WTC11 (cell line): ENCODE results near the gene PARP14. TPM values are rescaled to one million over a fixed set of nuclear protein-coding genes. Genes with fewer than 3 reads are reported as not detected.

ENCODE experiments used
- ATAC-seq: fragments of 200-7000 bp; cut with Tn5 transposase; 2 replicates; pipeline ENCODE4 v1.10.0; 2021; ENCODE audit warnings: mild to moderate bottlenecking, moderate library complexity
- CTCF ChIA-PET: fragments of 300-600 bp; sonication (Branson Sonifier 250); formaldehyde crosslinking; loops from one replicate; lab custom pipeline; 2021; ENCODE audit warnings: antibody characterized with exemption; lab: Charles Lee
- POLR2A ChIA-PET: fragments of 350-600 bp; sonication (Branson Sonifier 250); formaldehyde crosslinking; loops from one replicate; lab custom pipeline; 2021; ENCODE audit warnings: antibody characterized with exemption; lab: Charles Lee
- DNase-seq: peaks from one replicate; pipeline ENCODE4 v3.0.0; 2021; ENCODE audit warnings: low spot score
- H3K27ac Mint-ChIP-seq: 2 replicates; pipeline ENCODE4 v1.8.0; 2021; ENCODE audit warnings: mixed read lengths
- H3K27me3 Mint-ChIP-seq: 2 replicates; pipeline ENCODE4 v1.8.0; 2021; ENCODE audit warnings: low read depth, mild to moderate bottlenecking, moderate library complexity, mixed read lengths
- H3K36me3 Mint-ChIP-seq: 2 replicates; pipeline ENCODE4 v1.8.0; 2021; ENCODE audit warnings: mixed read lengths
- H3K4me1 Mint-ChIP-seq: 2 replicates; pipeline ENCODE4 v1.8.0; 2022; ENCODE audit warnings: mixed read lengths
- H3K4me3 Mint-ChIP-seq: 2 replicates; pipeline ENCODE4 v1.8.0; 2021; ENCODE audit warnings: mild to moderate bottlenecking, moderate library complexity, mixed read lengths
- H3K9me3 Mint-ChIP-seq: 2 replicates; pipeline ENCODE4 v1.8.0; 2021; ENCODE audit warnings: mixed read lengths
- GRHL2 ChIP-seq: fragments of 250-450 bp; sonication (Bioruptor Pico); IDR thresholded peaks from 2 replicates; pipeline ENCODE4 v1.8.0; 2022; ENCODE audit warnings: mild to moderate bottlenecking, moderate library complexity; ENCODE audit not compliant: insufficient replicate concordance, severe bottlenecking
- IRF2 ChIP-seq: sonication (generic); formaldehyde crosslinking; IDR thresholded peaks from 2 replicates; pipeline ENCODE4 v1.8.0; 2022; ENCODE audit warnings: low read depth, missing genetic modification reagents, borderline replicate concordance
- MAX ChIP-seq: sonication (generic); formaldehyde crosslinking; IDR thresholded peaks from 2 replicates; pipeline ENCODE4 v1.8.0; 2022; ENCODE audit warnings: mild to moderate bottlenecking, missing genetic modification reagents
- MXD4 ChIP-seq: fragments of 250-450 bp; sonication (Bioruptor Pico); IDR thresholded peaks from 2 replicates; pipeline ENCODE4 v1.8.0; 2021; ENCODE audit warnings: mild to moderate bottlenecking, moderate library complexity, borderline replicate concordance
- PRDM15 ChIP-seq: sonication (generic); formaldehyde crosslinking; IDR thresholded peaks from 2 replicates; pipeline ENCODE4 v1.8.0; 2022; ENCODE audit warnings: missing genetic modification reagents
- SOX15 ChIP-seq: fragments of 250-450 bp; sonication (Bioruptor Pico); IDR thresholded peaks from 2 replicates; pipeline ENCODE4 v1.9.0; 2021; ENCODE audit warnings: mild to moderate bottlenecking
- TEAD1 ChIP-seq: sonication (generic); formaldehyde crosslinking; IDR thresholded peaks from 2 replicates; pipeline ENCODE4 v1.8.0; 2022; ENCODE audit warnings: mild to moderate bottlenecking, missing genetic modification reagents
- TEAD4 ChIP-seq: sonication (generic); formaldehyde crosslinking; IDR thresholded peaks from 2 replicates; pipeline ENCODE4 v1.8.0; 2022; ENCODE audit warnings: mild to moderate bottlenecking, missing genetic modification reagents
- ZNF423 ChIP-seq: fragments of 250-450 bp; sonication (Bioruptor Pico); IDR thresholded peaks from 2 replicates; pipeline ENCODE4 v2.1.2; 2022; ENCODE audit warnings: mild to moderate bottlenecking, moderate library complexity
- ZNF532 ChIP-seq: fragments of 250-450 bp; sonication (Bioruptor Pico); IDR thresholded peaks from 2 replicates; pipeline ENCODE4 v1.9.0; 2021; ENCODE audit warnings: mild to moderate bottlenecking, borderline replicate concordance
- ZNF671 ChIP-seq: fragments of 250-450 bp; sonication (Bioruptor Pico); IDR thresholded peaks from 2 replicates; pipeline ENCODE4 v1.8.0; 2021; ENCODE audit warnings: mild to moderate bottlenecking
- total RNA-seq: library from RNA; stranded (reverse); gene quantifications from 3 replicates; pipeline ENCODE4 v1.2.3, GENCODE V29; 2021
- TF ChIP-seq, protein P1 (sequence below): sonication (generic); formaldehyde crosslinking; IDR thresholded peaks from 2 replicates; pipeline ENCODE4 v1.8.1; 2023; ENCODE audit warnings: mild to moderate bottlenecking, missing genetic modification reagents
- TF ChIP-seq, protein P2 (sequence below): sonication (generic); formaldehyde crosslinking; IDR thresholded peaks from 2 replicates; pipeline ENCODE4 v1.8.1; 2022; ENCODE audit warnings: mild to moderate bottlenecking, moderate library complexity, missing genetic modification reagents
- TF ChIP-seq, protein P3 (sequence below): sonication (generic); formaldehyde crosslinking; IDR thresholded peaks from 2 replicates; pipeline ENCODE4 v1.8.0; 2022; ENCODE audit warnings: mild to moderate bottlenecking, missing genetic modification reagents

The PARP14 gene
- total RNA-seq, 1 experiment from 2014 or later: 15.9 TPM

- TF ChIP-seq, protein P1, sequence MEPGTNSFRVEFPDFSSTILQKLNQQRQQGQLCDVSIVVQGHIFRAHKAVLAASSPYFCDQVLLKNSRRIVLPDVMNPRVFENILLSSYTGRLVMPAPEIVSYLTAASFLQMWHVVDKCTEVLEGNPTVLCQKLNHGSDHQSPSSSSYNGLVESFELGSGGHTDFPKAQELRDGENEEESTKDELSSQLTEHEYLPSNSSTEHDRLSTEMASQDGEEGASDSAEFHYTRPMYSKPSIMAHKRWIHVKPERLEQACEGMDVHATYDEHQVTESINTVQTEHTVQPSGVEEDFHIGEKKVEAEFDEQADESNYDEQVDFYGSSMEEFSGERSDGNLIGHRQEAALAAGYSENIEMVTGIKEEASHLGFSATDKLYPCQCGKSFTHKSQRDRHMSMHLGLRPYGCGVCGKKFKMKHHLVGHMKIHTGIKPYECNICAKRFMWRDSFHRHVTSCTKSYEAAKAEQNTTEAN (CRISPR knock-in tag): no peak
- no peak for TF ChIP-seq MXD4
- no peak for TF ChIP-seq ZNF671 (CRISPR knock-in tag)
- no peak for TF ChIP-seq GRHL2 (CRISPR knock-in tag)
- TF ChIP-seq, protein P2, sequence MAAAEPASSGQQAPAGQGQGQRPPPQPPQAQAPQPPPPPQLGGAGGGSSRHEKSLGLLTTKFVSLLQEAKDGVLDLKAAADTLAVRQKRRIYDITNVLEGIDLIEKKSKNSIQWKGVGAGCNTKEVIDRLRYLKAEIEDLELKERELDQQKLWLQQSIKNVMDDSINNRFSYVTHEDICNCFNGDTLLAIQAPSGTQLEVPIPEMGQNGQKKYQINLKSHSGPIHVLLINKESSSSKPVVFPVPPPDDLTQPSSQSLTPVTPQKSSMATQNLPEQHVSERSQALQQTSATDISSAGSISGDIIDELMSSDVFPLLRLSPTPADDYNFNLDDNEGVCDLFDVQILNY: no peak
Observed at GRCh38 chr3:122755491-122755890, 74.9 kb downstream of the PARP14 start (continued).

DNA sequence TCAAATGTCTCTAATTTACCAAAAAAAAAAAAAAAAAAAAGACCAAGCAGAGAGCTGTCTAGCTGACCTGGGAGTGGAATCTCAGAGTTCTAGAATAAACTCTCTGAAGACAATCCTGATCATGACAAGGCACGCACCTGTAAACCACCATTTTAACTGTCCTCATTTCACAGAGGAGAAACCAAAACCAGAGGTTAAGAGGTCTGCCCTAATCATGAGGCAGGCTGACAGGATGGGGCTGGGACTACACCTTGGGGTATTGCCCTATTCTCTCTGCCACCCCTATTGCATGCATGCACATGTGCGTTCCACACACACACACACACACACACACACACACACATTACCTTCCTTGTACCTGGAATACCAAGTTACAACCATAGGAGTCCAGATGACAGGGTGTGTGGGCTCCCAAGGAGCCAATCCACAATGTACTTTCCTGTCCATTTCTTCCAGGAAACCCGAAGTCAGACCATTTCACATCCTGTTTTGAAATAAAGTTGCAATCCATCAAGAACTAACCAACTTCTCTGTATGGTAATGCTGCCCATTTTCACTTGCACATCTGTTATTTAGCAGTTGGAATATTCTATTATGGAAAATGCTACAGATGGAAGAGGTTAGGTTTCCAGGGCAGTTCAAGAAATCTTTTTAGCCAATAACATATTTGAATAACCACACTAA, 78.4 kb downstream of the PARP14 start:
- no peak overlapping the region for H3K27ac Mint-ChIP-seq
- CTCF ChIA-PET: interaction anchor here (0.7 to 1.1 kb wide), 3 partner anchors 163 to 410 kb away, joined by 3 to 5 read pairs (median 5); no protein-coding TSS in a partner anchor
- peaks cover 16% of the 10 kb centered on the region for H3K4me1 Mint-ChIP-seq
- no peaks in the 10 kb centered on the region for H3K27me3 Mint-ChIP-seq
- POLR2A ChIA-PET: no interaction called here
- no peaks in the 10 kb centered on the region for H3K9me3 Mint-ChIP-seq
- no peak overlapping the region for H3K4me3 Mint-ChIP-seq
- no peak for DNase-seq
- H3K36me3 Mint-ChIP-seq: peaks cover 6% of the 10 kb centered on the region
- ATAC-seq: no peak
- no peak for TF ChIP-seq SOX15 (CRISPR knock-in tag)
- TF ChIP-seq PRDM15 (CRISPR knock-in tag): peak; percentile 67

- H3K27ac Mint-ChIP-seq: peak overlapping the region; percentile 47
- POLR2A ChIA-PET: interaction anchor here (1.3 kb wide), 1 partner anchor 33 kb away, joined by 10 read pairs; the partner anchor contains the start of gene HSPBAP1
- CTCF ChIA-PET: interaction anchor here (1.2 to 1.8 kb wide), 4 partner anchors 14 to 368 kb away, joined by 4 to 5 read pairs (median 4); no protein-coding TSS in a partner anchor
- ATAC-seq (peak; percentile 89), DNase-seq (peak; percentile 72)
- H3K4me3 Mint-ChIP-seq: no peak overlapping the region
- H3K9me3 Mint-ChIP-seq: no peaks in the 10 kb centered on the region
- TF ChIP-seq, protein P3, sequence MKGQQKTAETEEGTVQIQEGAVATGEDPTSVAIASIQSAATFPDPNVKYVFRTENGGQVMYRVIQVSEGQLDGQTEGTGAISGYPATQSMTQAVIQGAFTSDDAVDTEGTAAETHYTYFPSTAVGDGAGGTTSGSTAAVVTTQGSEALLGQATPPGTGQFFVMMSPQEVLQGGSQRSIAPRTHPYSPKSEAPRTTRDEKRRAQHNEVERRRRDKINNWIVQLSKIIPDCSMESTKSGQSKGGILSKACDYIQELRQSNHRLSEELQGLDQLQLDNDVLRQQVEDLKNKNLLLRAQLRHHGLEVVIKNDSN (CRISPR knock-in tag): 0 out of 2 replicates have a peak, but pooled peaks have one; percentile 15
- TF ChIP-seq ZNF532: no peak
- 0 out of 2 replicates have a peak, but pooled peaks have one; percentile 14 for TF ChIP-seq MAX (CRISPR knock-in tag)
- peak; percentile 58; the same call in 1 of the 2 replicates for TF ChIP-seq TEAD1 (CRISPR knock-in tag)
- peak; percentile 51; the same call in 1 of the 2 replicates for TF ChIP-seq TEAD4 (CRISPR knock-in tag)
- TF ChIP-seq IRF2: no peak
- peak; percentile 62 for TF ChIP-seq ZNF423 (CRISPR knock-in tag)
- H3K36me3 Mint-ChIP-seq: no peaks in the 10 kb centered on the region
- H3K4me1 Mint-ChIP-seq: peaks cover 13% of the 10 kb centered on the region
- no peaks in the 10 kb centered on the region for H3K27me3 Mint-ChIP-seq
Observed at GRCh38 chr3:122760453-122761271, 80.0 kb downstream of the PARP14 start.
